NCI-H524 treated with DMSO at 0.1 percent for 48 hours (cell line): Measurements from ENCODE around the gene RPS10.
"Not testable (repeated sequence)": the region's sequence is repeated elsewhere in the genome, so short reads cannot be mapped to it uniquely, and the experiment has no call there.

ENCODE experiments used
- DNase-seq: peaks from one replicate; lab custom pipeline; 2025; lab: John Stamatoyannopoulos, UW

The RPS10 gene

GRCh38 chr6:34447910-34448309 lies 22.0 kb upstream of the RPS10 start:
- no peak for DNase-seq

- no peak for DNase-seq
These were observed 21.5 kb upstream of the RPS10 start for GRCh38 chr6:34447386-34447785.

- no peak for DNase-seq
These were observed 19.5 kb upstream of the RPS10 start for GRCh38 chr6:34445313-34445860.

- no peak for DNase-seq
These were observed 15.7 kb upstream of the RPS10 start for GRCh38 chr6:34441526-34441925.

GRCh38 chr6:34439442-34439841 lies 13.6 kb upstream of the RPS10 start:
- DNase-seq, result no peak

- DNase-seq, result no peak
These were observed 12.8 kb upstream of the RPS10 start for GRCh38 chr6:34438705-34439104.

GRCh38 chr6:34437644-34437970 lies 11.7 kb upstream of the RPS10 start:
- DNase-seq, result no peak

GRCh38 chr6:34436803-34437643 lies 11.2 kb upstream of the RPS10 start:
- DNase-seq, result no peak

- DNase-seq, result no peak
These were observed 10.0 kb upstream of the RPS10 start for GRCh38 chr6:34435916-34436315.

GRCh38 chr6:34425132-34425497 lies 754 bp downstream of the RPS10 start:
- no peak for DNase-seq

- no peak for DNase-seq
These were observed 1.4 kb downstream of the RPS10 start for GRCh38 chr6:34424200-34425131.

GRCh38 chr6:34423254-34423653 lies 2.6 kb downstream of the RPS10 start:
- DNase-seq, result no peak

- no peak for DNase-seq
These were observed 7.5 kb downstream of the RPS10 start for GRCh38 chr6:34418367-34418766.

- no peak for DNase-seq
These were observed 8.9 kb downstream of the RPS10 start for GRCh38 chr6:34416877-34417371.

GRCh38 chr6:34414999-34415858 lies 10.6 kb downstream of the RPS10 start:
- no peak for DNase-seq

- no peak for DNase-seq
These were observed 13.1 kb downstream of the RPS10 start for GRCh38 chr6:34412643-34413214.

- DNase-seq, result no peak
These were observed 13.9 kb downstream of the RPS10 start for GRCh38 chr6:34412016-34412415.

- not testable (repeated sequence) for DNase-seq
These were observed 18.0 kb downstream of the RPS10 start for GRCh38 chr6:34407915-34408314.

GRCh38 chr6:34396518-34396917 lies 29.4 kb downstream of the RPS10 start:
- DNase-seq, result no peak

- DNase-seq, result no peak
These were observed 31.9 kb downstream of the RPS10 start for GRCh38 chr6:34393966-34394305.

- no peak for DNase-seq
These were observed 32.5 kb downstream of the RPS10 start for GRCh38 chr6:34393191-34393965.
